ENCODE results near the gene LCN12. TPM values are rescaled to one million over a fixed set of nuclear protein-coding genes. Genes with fewer than 3 reads are reported as not detected.

Gene LCN12
- polyA plus RNA-seq, 4 donors = 2.2 to 88.7 (median 3.4) TPM; not detected in 1

DNA sequence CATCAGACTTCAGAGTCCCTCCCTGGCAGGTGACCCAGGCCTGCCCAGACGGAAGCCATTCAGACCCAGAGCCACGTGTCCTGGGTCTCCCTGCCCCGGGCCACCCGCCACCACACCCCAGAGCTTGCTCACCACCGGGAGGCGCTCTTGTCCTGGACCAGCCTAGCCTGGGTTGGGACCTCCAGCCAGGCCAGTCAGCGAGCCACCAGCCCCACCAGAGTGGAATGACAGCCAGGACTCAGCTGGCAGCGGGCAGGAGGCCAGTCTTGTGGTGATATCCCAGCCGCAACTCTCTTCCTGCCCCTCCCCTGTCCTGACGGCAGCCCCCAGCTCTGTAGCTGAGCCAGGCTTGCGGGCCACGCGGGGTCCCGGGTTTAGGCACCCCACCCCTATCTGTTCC, 23.6 kb downstream of the LCN12 start:
- no peaks in the 10 kb centered on the region for H3K36me3 ChIP-seq (ENCODE audit: control insufficient read depth in 3 of 3, insufficient read depth in 2 of 3, low read depth in 1 of 3, low read length in 3 of 3)
- FAIRE-seq (no peak), DNase-seq (no peak)
- no peaks in the 10 kb centered on the region for H3K4me1 ChIP-seq (ENCODE audit: control insufficient read depth in 3 of 3, insufficient read depth in 2 of 3, low read depth in 1 of 3, low read length in 2 of 3)
- H3K27ac ChIP-seq (ENCODE audit: low read depth in 1 of 3, low read length in 2 of 3) = no peak overlapping the region
- H3K4me3 ChIP-seq (ENCODE audit: low read depth in 1 of 3, low read length in 3 of 3) = no peak overlapping the region
- WGBS, 3 donors = 33 to 53% (median 48%) methylated on average over 14 of the region's 14 CpGs
- H3K9me3 ChIP-seq (ENCODE audit: control insufficient read depth in 2 of 2, insufficient read depth in 1 of 2, low read depth in 1 of 2, low read length in 1 of 2) = no peaks in the 10 kb centered on the region
- H3K27me3 ChIP-seq (ENCODE audit: control insufficient read depth in 3 of 3, insufficient read depth in 3 of 3, low read length in 3 of 3) = peaks cover 0 to 11% (median 0%) of the 10 kb centered on the region in 3 donors

DNA sequence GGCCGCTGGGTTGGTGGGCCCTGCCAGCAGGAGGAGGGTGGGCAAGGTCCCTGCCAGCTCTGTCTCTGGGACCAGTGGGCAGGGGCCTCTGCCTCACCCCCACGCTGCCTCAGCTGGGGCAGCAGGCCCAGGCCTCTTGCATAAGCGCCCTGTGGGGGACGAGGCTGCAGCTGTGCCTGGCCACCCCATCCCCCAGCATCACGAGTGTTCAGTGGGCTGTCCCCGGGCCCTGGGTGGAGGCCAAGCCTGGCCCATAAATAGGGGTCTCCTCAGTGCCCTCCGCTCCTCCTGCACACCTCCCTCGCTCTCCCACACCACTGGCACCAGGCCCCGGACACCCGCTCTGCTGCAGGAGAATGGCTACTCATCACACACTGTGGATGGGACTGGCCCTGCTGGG, 25.1 kb downstream of the LCN12 start, which contains the start of gene PTGDS:
PTGDS (plus strand) TSS at position 282 of the 400 bp plus-strand sequence; CDS start at position 357, 75 bp downstream.
- Histone ChIP-seq H3K27ac (ENCODE audit: low read depth in 1 of 3, low read length in 2 of 3) (no peak within 1 kb of the TSS), H3K36me3 (ENCODE audit: control insufficient read depth in 3 of 3, insufficient read depth in 2 of 3, low read depth in 1 of 3, low read length in 3 of 3) (no peaks in the 10 kb centered on the region), H3K4me3 (ENCODE audit: low read depth in 1 of 3, low read length in 3 of 3) (peak within 1 kb of the TSS; percentile 18 to 27 (median 19)), H3K4me1 (ENCODE audit: control insufficient read depth in 3 of 3, insufficient read depth in 2 of 3, low read depth in 1 of 3, low read length in 2 of 3) (no peaks in the 10 kb centered on the region), H3K9me3 (ENCODE audit: control insufficient read depth in 2 of 2, insufficient read depth in 1 of 2, low read depth in 1 of 2, low read length in 1 of 2) (no peaks in the 10 kb centered on the region), H3K27me3 (ENCODE audit: control insufficient read depth in 3 of 3, insufficient read depth in 3 of 3, low read length in 3 of 3) (peaks cover 0 to 11% (median 0%) of the 10 kb centered on the region in 3 donors)
- FAIRE-seq (no peak), DNase-seq (no peak)
- WGBS, 3 donors = 71 to 78% (median 72%) methylated on average over 8 to 10 of the region's 10 CpGs

DNA sequence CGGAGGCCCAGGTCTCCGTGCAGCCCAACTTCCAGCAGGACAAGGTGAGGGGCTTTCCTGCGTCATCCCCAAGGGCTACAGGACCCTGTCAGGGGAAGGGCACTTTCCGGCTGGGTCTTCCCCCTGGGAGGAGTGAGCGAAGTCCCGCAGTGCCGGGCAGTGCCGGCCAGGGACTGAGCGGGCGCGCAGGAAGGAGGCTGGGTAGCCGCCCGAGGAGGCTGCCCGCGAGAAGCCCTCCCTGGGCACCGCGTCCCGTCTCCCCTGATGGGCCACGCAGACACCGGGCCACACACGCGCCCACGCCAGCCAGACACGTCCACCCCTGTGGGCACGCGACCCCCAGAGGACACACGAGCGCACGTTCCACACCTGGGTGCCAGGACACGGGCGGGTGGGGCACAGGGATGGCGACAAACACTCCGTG, 25.6 kb downstream of the LCN12 start:
- no peaks in the 10 kb centered on the region for H3K36me3 ChIP-seq (ENCODE audit: control insufficient read depth in 3 of 3, insufficient read depth in 2 of 3, low read depth in 1 of 3, low read length in 3 of 3)
- H3K9me3 ChIP-seq (ENCODE audit: control insufficient read depth in 2 of 2, insufficient read depth in 1 of 2, low read depth in 1 of 2, low read length in 1 of 2) = no peaks in the 10 kb centered on the region
- H3K27me3 ChIP-seq (ENCODE audit: control insufficient read depth in 3 of 3, insufficient read depth in 3 of 3, low read length in 3 of 3) = peaks cover 0 to 11% (median 0%) of the 10 kb centered on the region in 3 donors
- no peak overlapping the region for H3K27ac ChIP-seq (ENCODE audit: low read depth in 1 of 3, low read length in 2 of 3)
- no peak for DNase-seq
- H3K4me1 ChIP-seq (ENCODE audit: control insufficient read depth in 3 of 3, insufficient read depth in 2 of 3, low read depth in 1 of 3, low read length in 2 of 3) = no peaks in the 10 kb centered on the region
- 9 to 28% (median 22%) methylated on average over 16 to 33 of the region's 33 CpGs for WGBS, 3 donors
- no peak for FAIRE-seq
- peak overlapping the region in 2 of 3 donors; percentile 16 to 18 for H3K4me3 ChIP-seq (ENCODE audit: low read depth in 1 of 3, low read length in 3 of 3)

DNA sequence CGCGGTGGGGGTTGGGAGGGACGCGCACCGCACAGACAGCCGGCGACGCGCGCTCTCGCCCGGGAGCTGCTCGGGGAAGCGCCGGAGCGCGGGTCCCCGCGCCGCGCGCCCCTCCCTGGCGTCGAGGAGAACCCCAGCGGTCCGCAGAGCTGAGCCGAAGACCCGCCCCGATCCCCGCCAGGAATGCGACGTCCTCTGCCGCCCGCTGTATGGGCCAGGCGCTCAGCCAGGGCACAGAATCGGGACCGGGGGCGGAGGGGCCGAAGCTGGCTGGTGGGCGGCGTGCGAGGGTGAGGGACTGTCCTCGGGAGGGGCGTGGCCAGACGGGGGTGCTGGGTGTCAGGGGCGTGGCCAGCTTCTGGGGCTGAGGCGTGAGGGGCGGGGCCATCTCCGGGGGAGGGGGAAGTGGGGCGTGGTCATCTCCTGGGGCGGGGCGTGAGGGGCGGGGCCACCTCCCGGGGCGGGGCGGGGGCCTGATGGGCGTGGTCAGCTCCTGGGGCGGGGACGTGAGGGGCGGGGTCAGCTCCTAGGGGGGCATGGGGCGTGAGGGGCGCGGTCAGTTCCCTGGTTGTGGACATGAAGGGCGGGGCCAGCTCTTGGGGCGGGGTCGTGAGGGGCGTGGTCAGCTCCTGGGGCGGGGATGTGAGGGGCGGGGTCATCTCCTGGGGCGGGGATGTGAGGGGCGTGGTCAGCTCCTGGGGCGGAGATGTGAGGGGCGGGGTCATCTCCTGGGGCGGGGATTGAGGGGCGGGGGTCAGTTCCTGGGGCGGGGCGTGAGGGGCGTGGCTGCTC, 26.2 kb downstream of the LCN12 start:
- DNase-seq = peak; percentile 16 to 63
- 3 to 5% (median 4%) methylated on average over 37 to 78 of the region's 78 CpGs for WGBS, 3 donors
- H3K9me3 ChIP-seq (ENCODE audit: control insufficient read depth in 2 of 2, insufficient read depth in 1 of 2, low read depth in 1 of 2, low read length in 1 of 2) = no peaks in the 10 kb centered on the region
- H3K27ac ChIP-seq (ENCODE audit: low read depth in 1 of 3, low read length in 2 of 3) = no peak overlapping the region
- FAIRE-seq = no peak
- peak overlapping the region; percentile 18 to 27 (median 19) for H3K4me3 ChIP-seq (ENCODE audit: low read depth in 1 of 3, low read length in 3 of 3)
- no peaks in the 10 kb centered on the region for H3K4me1 ChIP-seq (ENCODE audit: control insufficient read depth in 3 of 3, insufficient read depth in 2 of 3, low read depth in 1 of 3, low read length in 2 of 3)
- H3K27me3 ChIP-seq (ENCODE audit: control insufficient read depth in 3 of 3, insufficient read depth in 3 of 3, low read length in 3 of 3) = peaks cover 0 to 11% (median 0%) of the 10 kb centered on the region in 3 donors
- no peaks in the 10 kb centered on the region for H3K36me3 ChIP-seq (ENCODE audit: control insufficient read depth in 3 of 3, insufficient read depth in 2 of 3, low read depth in 1 of 3, low read length in 3 of 3)

DNA sequence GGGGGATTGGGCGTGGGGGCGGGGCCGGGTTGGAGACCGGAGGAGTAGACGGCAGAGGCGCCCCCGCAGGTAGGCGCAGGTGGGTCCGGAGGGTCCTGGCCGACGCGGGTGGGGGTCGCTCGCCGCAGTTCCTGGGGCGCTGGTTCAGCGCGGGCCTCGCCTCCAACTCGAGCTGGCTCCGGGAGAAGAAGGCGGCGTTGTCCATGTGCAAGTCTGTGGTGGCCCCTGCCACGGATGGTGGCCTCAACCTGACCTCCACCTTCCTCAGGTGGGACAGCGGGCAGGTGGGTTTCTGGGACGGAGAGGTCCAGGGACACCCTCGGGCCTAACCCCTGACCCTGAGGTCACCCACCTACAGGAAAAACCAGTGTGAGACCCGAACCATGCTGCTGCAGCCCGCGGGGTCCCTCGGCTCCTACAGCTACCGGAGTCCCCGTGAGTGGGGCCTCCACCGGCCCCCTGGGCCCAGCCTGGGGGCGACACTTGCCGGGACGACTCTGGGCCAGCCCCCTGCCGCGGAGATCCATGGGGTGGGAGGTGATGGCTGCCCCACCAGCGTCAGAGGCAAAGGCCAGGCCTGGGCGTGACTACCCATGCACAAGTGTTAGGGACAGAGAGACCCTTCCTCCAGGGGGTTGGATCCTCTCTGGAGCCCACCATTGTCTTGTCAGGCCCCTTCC, 26.9 kb downstream of the LCN12 start:
- DNase-seq = no peak
- no peak overlapping the region for H3K27ac ChIP-seq (ENCODE audit: low read depth in 1 of 3, low read length in 2 of 3)
- no peak overlapping the region for H3K4me3 ChIP-seq (ENCODE audit: low read depth in 1 of 3, low read length in 3 of 3)
- H3K27me3 ChIP-seq (ENCODE audit: control insufficient read depth in 3 of 3, insufficient read depth in 3 of 3, low read length in 3 of 3) = peaks cover 0 to 14% (median 0%) of the 10 kb centered on the region in 3 donors
- WGBS, 3 donors = 45 to 77% (median 53%) methylated on average over 21 to 41 of the region's 41 CpGs
- H3K36me3 ChIP-seq (ENCODE audit: control insufficient read depth in 3 of 3, insufficient read depth in 2 of 3, low read depth in 1 of 3, low read length in 3 of 3) = no peaks in the 10 kb centered on the region
- H3K9me3 ChIP-seq (ENCODE audit: control insufficient read depth in 2 of 2, insufficient read depth in 1 of 2, low read depth in 1 of 2, low read length in 1 of 2) = no peaks in the 10 kb centered on the region
- no peak for FAIRE-seq
- H3K4me1 ChIP-seq (ENCODE audit: control insufficient read depth in 3 of 3, insufficient read depth in 2 of 3, low read depth in 1 of 3, low read length in 2 of 3) = no peaks in the 10 kb centered on the region

DNA sequence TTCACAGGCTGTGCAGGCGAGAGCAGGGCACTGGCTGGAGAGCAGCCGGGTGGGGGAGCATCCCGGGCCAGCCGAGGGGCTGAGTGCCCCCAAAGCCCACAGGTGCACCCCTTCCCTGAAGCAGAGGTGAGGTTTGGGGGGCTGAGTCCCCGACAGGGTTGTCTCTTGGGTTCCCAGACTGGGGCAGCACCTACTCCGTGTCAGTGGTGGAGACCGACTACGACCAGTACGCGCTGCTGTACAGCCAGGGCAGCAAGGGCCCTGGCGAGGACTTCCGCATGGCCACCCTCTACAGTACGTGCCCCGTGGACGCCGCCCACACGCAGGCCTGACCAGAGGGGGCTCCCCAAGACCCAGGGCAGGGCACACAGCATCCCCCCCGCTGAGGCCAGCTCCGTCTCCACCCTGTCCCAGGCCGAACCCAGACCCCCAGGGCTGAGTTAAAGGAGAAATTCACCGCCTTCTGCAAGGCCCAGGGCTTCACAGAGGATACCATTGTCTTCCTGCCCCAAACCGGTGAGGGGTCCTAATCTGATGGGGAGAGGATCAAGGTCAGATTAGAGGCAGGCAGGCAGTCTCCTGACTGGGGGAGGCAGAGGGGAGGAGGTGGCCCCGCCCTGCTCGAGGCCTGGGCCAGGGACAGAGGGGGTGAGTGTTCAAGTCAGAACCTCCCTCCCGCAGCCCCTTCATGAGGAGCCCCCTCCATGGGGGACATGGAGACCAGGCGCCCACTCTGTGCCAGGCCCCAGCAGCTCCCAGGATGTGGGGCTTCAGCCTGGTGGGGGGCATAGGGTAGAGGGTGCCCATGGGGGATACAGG, 27.9 kb downstream of the LCN12 start:
- WGBS, 3 donors = 75 to 84% (median 82%) methylated on average over 25 to 26 of the region's 26 CpGs
- no peak overlapping the region for H3K4me3 ChIP-seq (ENCODE audit: low read depth in 1 of 3, low read length in 3 of 3)

DNA sequence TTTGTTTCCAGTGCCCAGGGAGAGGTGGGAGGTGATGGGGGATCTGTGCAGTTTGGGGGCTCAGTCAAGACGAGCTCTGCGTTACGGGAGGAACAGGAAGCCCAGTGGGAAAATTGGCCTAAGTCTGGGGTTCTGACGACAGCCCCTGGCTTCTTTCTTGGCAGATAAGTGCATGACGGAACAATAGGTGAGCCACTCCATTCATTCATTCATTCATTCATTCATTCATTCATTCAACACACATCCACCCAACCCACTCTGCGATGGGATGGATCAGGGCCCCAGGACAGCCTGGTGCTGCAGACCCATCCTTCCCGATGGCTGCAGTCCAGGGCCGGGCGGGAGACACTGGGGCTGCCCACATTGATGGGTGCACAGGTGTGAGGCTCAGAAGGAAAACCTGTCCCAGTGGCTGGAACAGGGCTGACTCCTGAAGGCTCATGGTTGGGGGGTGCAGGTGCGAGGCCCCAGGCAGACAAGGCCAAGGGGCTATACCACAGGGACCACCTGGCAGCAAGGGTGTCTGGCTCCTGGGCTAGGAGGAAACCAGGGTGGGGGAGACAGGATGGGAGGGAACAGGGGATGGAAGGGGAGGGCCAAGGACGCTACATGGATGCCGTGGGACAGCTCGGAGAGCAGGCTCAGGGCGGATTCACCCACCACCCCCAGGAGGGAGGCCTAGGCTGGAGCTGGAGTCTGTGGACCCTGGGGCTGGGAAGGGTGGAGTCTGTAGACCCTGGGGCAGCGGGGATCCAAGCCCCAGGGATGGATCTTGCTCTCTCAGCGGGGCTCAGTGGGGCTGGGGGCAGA, 28.8 kb downstream of the LCN12 start:
- Histone ChIP-seq H3K27ac (ENCODE audit: low read depth in 1 of 3, low read length in 2 of 3) (peak overlapping the region in 1 of 3 donors; percentile 45), H3K27me3 (ENCODE audit: control insufficient read depth in 3 of 3, insufficient read depth in 3 of 3, low read length in 3 of 3) (peaks cover 3 to 33% (median 6%) of the 10 kb centered on the region in 3 donors), H3K36me3 (ENCODE audit: control insufficient read depth in 3 of 3, insufficient read depth in 2 of 3, low read depth in 1 of 3, low read length in 3 of 3) (no peaks in the 10 kb centered on the region), H3K4me1 (ENCODE audit: control insufficient read depth in 3 of 3, insufficient read depth in 2 of 3, low read depth in 1 of 3, low read length in 2 of 3) (peaks cover 0 to 5% (median 0%) of the 10 kb centered on the region in 3 donors), H3K4me3 (ENCODE audit: low read depth in 1 of 3, low read length in 3 of 3) (no peak overlapping the region), H3K9me3 (ENCODE audit: control insufficient read depth in 2 of 2, insufficient read depth in 1 of 2, low read depth in 1 of 2, low read length in 1 of 2) (no peaks in the 10 kb centered on the region)
- DNase-seq = no peak
- no peak for FAIRE-seq
- WGBS, 3 donors = 85 to 88% (median 87%) methylated on average over 16 of the region's 16 CpGs

More for the DNA sequence above, 27.9 kb downstream of the LCN12 start:
- Histone ChIP-seq H3K27ac (ENCODE audit: low read depth in 1 of 3, low read length in 2 of 3) (no peak overlapping the region), H3K36me3 (ENCODE audit: control insufficient read depth in 3 of 3, insufficient read depth in 2 of 3, low read depth in 1 of 3, low read length in 3 of 3) (no peaks in the 10 kb centered on the region), H3K27me3 (ENCODE audit: control insufficient read depth in 3 of 3, insufficient read depth in 3 of 3, low read length in 3 of 3) (peaks cover 0 to 24% (median 6%) of the 10 kb centered on the region in 3 donors), H3K4me1 (ENCODE audit: control insufficient read depth in 3 of 3, insufficient read depth in 2 of 3, low read depth in 1 of 3, low read length in 2 of 3) (peaks cover 0 to 3% (median 0%) of the 10 kb centered on the region in 3 donors), H3K9me3 (ENCODE audit: control insufficient read depth in 2 of 2, insufficient read depth in 1 of 2, low read depth in 1 of 2, low read length in 1 of 2) (no peaks in the 10 kb centered on the region)
- FAIRE-seq (no peak), DNase-seq (no peak)

All from small intestine (tissue), 7 donors.